GM12891 (cell line): Measurements from ENCODE around the gene KIF6.

ENCODE experiments used
- PAX5 ChIP-seq: IDR thresholded peaks from 2 replicates; pipeline ENCODE4 v1.6.1; 2011; ENCODE audit warnings: low read length, moderate library complexity, mild to moderate bottlenecking; ENCODE audit not compliant: insufficient read depth, severe bottlenecking
- POLR2A ChIP-seq: IDR thresholded peaks from 2 replicates; pipeline ENCODE4 v1.6.1; 2011; ENCODE audit warnings: low read depth, low read length, control low read depth
- POLR2AphosphoS5 ChIP-seq: IDR thresholded peaks from 2 replicates; pipeline ENCODE4 v1.6.1; 2011; ENCODE audit warnings: low read depth, low read length, control low read depth
- POU2F2 ChIP-seq: IDR thresholded peaks from 2 replicates; pipeline ENCODE4 v1.6.1; 2011; ENCODE audit warnings: low read depth, mild to moderate bottlenecking, control low read depth, low read length, moderate library complexity
- SPI1 ChIP-seq: IDR thresholded peaks from 2 replicates; pipeline ENCODE4 v1.6.1; 2011; ENCODE audit warnings: low read depth, low read length, control low read depth
- TAF1 ChIP-seq: IDR thresholded peaks from 2 replicates; pipeline ENCODE4 v1.6.1; 2011; ENCODE audit warnings: low read depth, low read length, control low read depth

DNA sequence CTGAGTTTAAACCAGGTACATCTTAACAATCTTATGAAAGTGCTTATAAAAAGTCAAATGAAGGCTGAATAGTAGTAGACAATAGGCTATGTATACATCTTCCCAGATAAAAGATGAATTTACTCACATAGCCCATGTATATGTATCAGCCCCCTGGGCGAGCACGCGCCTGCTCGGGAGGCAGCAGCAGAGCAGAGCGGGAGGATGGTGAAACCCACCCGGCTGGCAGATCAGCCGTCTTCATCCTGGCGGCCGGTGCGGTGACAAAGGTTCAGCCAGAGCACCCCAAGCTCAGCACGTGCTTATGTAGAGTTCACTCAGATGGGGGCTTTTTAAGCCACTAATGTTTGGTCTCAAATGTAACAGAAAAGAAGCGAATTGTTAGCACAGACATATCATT is 184.8 kb downstream of the KIF6 start:
- TF ChIP-seq POU2F2 (no peak), POLR2A (no peak), POLR2AphosphoS5 (no peak), TAF1 (no peak), PAX5 (no peak), SPI1 (no peak)
